OCI-LY1 (cell line): Measurements from ENCODE around the gene TNIP2.

Experiments
- CTCF ChIP-seq: fragments of 200-600 bp; sonication (generic), shearing (Covaris generic); IDR thresholded peaks from 2 replicates; pipeline ENCODE4 v1.5.1; 2017; ENCODE audit warnings: mild to moderate bottlenecking, antibody characterized with exemption, low read length, moderate library complexity, mixed read lengths
- EZH2 ChIP-seq: fragments of 200-600 bp; sonication (generic), shearing (Covaris generic); IDR thresholded peaks from 2 replicates; pipeline ENCODE4 v1.8.0; 2017; ENCODE audit warnings: borderline replicate concordance, mixed run types, mild to moderate bottlenecking, antibody characterized with exemption, low read length, moderate library complexity, mixed read lengths

GRCh38 chr4:2713337-2713736, 42.8 kb downstream of the TNIP2 start:
- TF ChIP-seq CTCF: no peak
- TF ChIP-seq EZH2: no peak
